Measurements from ENCODE around the gene FNDC4.

GRCh38 chr2:27494284-27494943, 586 bp downstream of the FNDC4 start:
- TF ChIP-seq GLI2 (tag by site-specific recombination; IDR thresholded peaks at IDR 0.05; ENCODE audit: borderline replicate concordance, low read depth), result no peak
- no peak for TF ChIP-seq ZNF202 (tag by site-specific recombination; IDR thresholded peaks at IDR 0.05; ENCODE audit: borderline replicate concordance)
- TF ChIP-seq ZNF843 (tag by site-specific recombination; IDR thresholded peaks at IDR 0.05), result no peak
- no peak for TF ChIP-seq CTCF (tag by site-specific recombination; IDR thresholded peaks at IDR 0.05)
- TF ChIP-seq SP2 (tag by site-specific recombination; IDR thresholded peaks at IDR 0.05), result no peak

Data from HEK293 (cell line).